ENCODE data around the gene CLK3. TPM values are rescaled to one million over a fixed set of nuclear protein-coding genes. Genes with fewer than 3 reads are reported as not detected.

Gene CLK3
- total RNA-seq, 1 donor from 2014 or later = 53.1 TPM

DNA sequence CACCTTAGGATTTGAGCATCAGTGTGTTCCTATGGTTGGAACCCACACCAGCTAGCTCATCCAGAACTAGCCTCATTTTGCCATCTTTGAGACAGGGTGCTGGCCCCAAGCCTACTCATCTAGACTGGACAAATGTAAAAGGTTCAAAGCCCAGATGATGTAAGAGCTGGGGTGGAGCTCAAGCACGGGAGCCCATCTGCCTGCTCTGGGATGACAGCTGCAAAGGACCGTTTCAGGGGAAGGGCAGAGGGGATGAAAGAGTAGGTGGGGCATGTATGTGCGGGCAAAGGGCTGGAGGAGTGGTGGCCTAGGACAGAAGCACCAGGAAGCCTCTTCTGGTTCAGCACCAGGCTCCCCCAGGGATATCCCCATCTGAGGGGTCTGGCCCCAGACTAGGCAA, 15.8 kb downstream of the CLK3 start:
- Histone ChIP-seq H3K9me3 (replicated peaks) (no peaks in the 10 kb centered on the region), H3K27me3 (ENCODE audit: low read depth) (no peaks in the 10 kb centered on the region), H3K27ac (replicated peaks) (no peak overlapping the region), H3K4me1 (peaks cover 14% of the 10 kb centered on the region), H3K36me3 (peaks cover 94% of the 10 kb centered on the region), H3K4me3 (no peak overlapping the region)
- TF ChIP-seq CTCF (IDR thresholded peaks at IDR 0.05; ENCODE audit: borderline replicate concordance) = no peak
- intact Hi-C loops (cut with micrococcal nuclease) = loop anchor here (10.0 kb wide), 1 partner anchor 257 kb away; no protein-coding TSS in a partner anchor
- no peak for DNase-seq

DNA sequence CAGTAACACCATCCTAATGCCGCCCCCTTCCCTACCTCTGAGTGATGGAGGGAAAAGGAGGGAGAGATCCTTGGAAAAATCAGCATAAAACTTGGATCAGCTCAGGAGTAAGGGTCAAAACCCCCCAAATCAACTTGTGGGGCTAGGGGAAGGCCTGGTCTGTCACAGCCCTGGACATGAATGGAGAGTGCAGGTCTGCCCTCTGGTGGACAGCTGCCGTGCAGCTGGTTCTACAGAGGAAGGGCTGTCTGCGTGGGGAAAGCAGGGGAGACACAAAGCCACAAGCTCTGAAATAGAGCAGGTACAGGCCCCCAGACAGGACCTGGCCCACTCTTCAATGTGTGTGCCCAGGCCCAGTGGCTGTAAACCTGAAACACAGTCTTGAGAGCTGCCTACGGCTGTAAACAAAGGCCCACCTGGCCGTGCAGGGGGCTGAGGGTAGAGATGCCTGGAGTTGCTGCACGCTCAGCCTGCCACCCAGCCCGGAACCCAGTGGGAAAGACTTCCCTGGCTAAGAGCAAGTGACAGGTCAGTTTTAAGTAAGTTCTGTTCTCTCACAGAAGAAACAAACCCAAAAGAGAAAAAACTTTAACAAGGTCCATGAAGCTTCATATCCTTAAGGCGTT, 16.4 kb downstream of the CLK3 start:
- intact Hi-C loops (cut with micrococcal nuclease) = loop anchor here (10.0 kb wide), 1 partner anchor 257 kb away; no protein-coding TSS in a partner anchor
- Histone ChIP-seq H3K27ac (replicated peaks) (no peak overlapping the region), H3K4me3 (no peak overlapping the region), H3K27me3 (ENCODE audit: low read depth) (no peaks in the 10 kb centered on the region), H3K36me3 (peaks cover 94% of the 10 kb centered on the region), H3K9me3 (replicated peaks) (no peaks in the 10 kb centered on the region), H3K4me1 (peaks cover 8% of the 10 kb centered on the region)
- peak; percentile 87 for TF ChIP-seq CTCF (IDR thresholded peaks at IDR 0.05; ENCODE audit: borderline replicate concordance)
- DNase-seq = peak; percentile 54

GRCh38 chr15:74632601-74633000, 17.0 kb downstream of the CLK3 start:
- intact Hi-C loops (cut with micrococcal nuclease) = loop anchor here (10.0 kb wide), 1 partner anchor 258 kb away; no protein-coding TSS in a partner anchor
- H3K36me3 ChIP-seq = peaks cover 94% of the 10 kb centered on the region
- no peak for TF ChIP-seq CTCF (IDR thresholded peaks at IDR 0.05; ENCODE audit: borderline replicate concordance)

GRCh38 chr15:74633781-74634180, 18.1 kb downstream of the CLK3 start:
- Histone ChIP-seq H3K4me1 (peaks cover 3% of the 10 kb centered on the region), H3K4me3 (no peak overlapping the region), H3K36me3 (peaks cover 93% of the 10 kb centered on the region), H3K27ac (replicated peaks) (no peak overlapping the region), H3K9me3 (replicated peaks) (no peaks in the 10 kb centered on the region), H3K27me3 (ENCODE audit: low read depth) (no peaks in the 10 kb centered on the region)
- no peak for TF ChIP-seq CTCF (IDR thresholded peaks at IDR 0.05; ENCODE audit: borderline replicate concordance)
- no peak for DNase-seq
- intact Hi-C loops (cut with micrococcal nuclease) = loop anchor here (10.0 kb wide), 1 partner anchor 259 kb away; no protein-coding TSS in a partner anchor

More at GRCh38 chr15:74632601-74633000, 17.0 kb downstream of the CLK3 start:
- no peak for DNase-seq
- H3K4me1 ChIP-seq = peaks cover 4% of the 10 kb centered on the region
- no peak overlapping the region for H3K4me3 ChIP-seq
- H3K27me3 ChIP-seq (ENCODE audit: low read depth) = no peaks in the 10 kb centered on the region
- H3K9me3 ChIP-seq (replicated peaks) = no peaks in the 10 kb centered on the region
- no peak overlapping the region for H3K27ac ChIP-seq (replicated peaks)

DNA sequence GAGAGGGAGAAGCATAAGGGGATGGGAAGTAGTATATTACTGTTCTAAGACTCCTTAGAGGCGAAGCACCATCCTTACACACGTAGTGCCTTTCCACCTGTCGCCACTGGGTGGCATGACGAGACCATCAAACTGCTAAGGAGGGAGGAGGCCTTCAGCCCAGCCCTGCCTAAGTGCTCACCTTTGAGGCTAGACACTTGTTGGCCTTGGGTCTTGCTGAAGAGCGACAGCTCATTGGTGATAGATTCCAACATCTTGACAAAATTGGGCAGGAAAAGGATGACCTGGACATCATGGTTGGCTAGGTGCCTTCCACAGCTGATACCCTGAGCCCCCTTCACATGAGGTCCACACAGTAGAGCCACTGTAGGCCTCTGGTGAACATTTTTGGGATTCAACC, 19.6 kb downstream of the CLK3 start:
- H3K27ac ChIP-seq (replicated peaks) = no peak overlapping the region
- H3K27me3 ChIP-seq (ENCODE audit: low read depth) = no peaks in the 10 kb centered on the region
- DNase-seq = peak; percentile 44
- peak; percentile 90 for TF ChIP-seq CTCF (IDR thresholded peaks at IDR 0.05; ENCODE audit: borderline replicate concordance)
- peaks cover 93% of the 10 kb centered on the region for H3K36me3 ChIP-seq
- intact Hi-C loops (cut with micrococcal nuclease) = loop anchor here (5.0 to 10.0 kb wide), 2 partner anchors 132 to 260 kb away; no protein-coding TSS in a partner anchor
- H3K4me1 ChIP-seq = peaks cover 3% of the 10 kb centered on the region
- H3K9me3 ChIP-seq (replicated peaks) = no peaks in the 10 kb centered on the region
- no peak overlapping the region for H3K4me3 ChIP-seq
